Cardiac septum (tissue), 1 donor: Measurements from ENCODE around the gene YOD1. TPM values are rescaled to one million over a fixed set of nuclear protein-coding genes. Genes with fewer than 3 reads are reported as not detected.

Experiments
- DNase-seq: peaks from one replicate; pipeline ENCODE4 v3.0.0-alpha.2; 2020; ENCODE audit warnings: low spot score
- intact Hi-C: fragments of 100-400 bp; cut with DNase I; formaldehyde crosslinking; loops from one replicate; pipeline ENCODE4 v1.14.0; 2022
- total RNA-seq: library from RNA; stranded (reverse); fragmentation: NEBNext Ultra II Directional; extraction: Animal tissue kit (Norgen Biotek cat#: 25700); gene quantifications from one replicate; pipeline ENCODE4 v1.2.1, GENCODE V29; 2021
- donor health status: DM: no; HTN: no; CAD: no.

YOD1 gene
- total RNA-seq, 1 donor from 2014 or later = 7.2 TPM

- no peak for DNase-seq
- intact Hi-C loops = loop anchor here (5.0 kb wide), 1 partner anchor 48 kb away; no protein-coding TSS in a partner anchor
Measured at GRCh38 chr1:207019661-207020060, 31.3 kb downstream of the YOD1 start.

- intact Hi-C loops = no loop called here
- DNase-seq = no peak
Measured at GRCh38 chr1:207019161-207019560, 31.8 kb downstream of the YOD1 start.

GRCh38 chr1:207018707-207019106 is 32.3 kb downstream of the YOD1 start:
- no peak for DNase-seq
- intact Hi-C loops = no loop called here

GRCh38 chr1:207017615-207018559 is 33.1 kb downstream of the YOD1 start:
- DNase-seq = no peak
- intact Hi-C loops = no loop called here

GRCh38 chr1:207015791-207016190 is 35.2 kb downstream of the YOD1 start:
- no peak for DNase-seq
- intact Hi-C loops = no loop called here

GRCh38 chr1:207014728-207015127 is 36.3 kb downstream of the YOD1 start:
- intact Hi-C loops = no loop called here

GRCh38 chr1:207013321-207014085 is 37.5 kb downstream of the YOD1 start:
- intact Hi-C loops = no loop called here
- DNase-seq = no peak

More at GRCh38 chr1:207014728-207015127, 36.3 kb downstream of the YOD1 start:
- no peak for DNase-seq

GRCh38 chr1:207010726-207011125 is 40.3 kb downstream of the YOD1 start:
- DNase-seq = no peak
- intact Hi-C loops = no loop called here

GRCh38 chr1:207009945-207010344 is 41.1 kb downstream of the YOD1 start:
- intact Hi-C loops = no loop called here
- no peak for DNase-seq

GRCh38 chr1:207009182-207009850 is 41.7 kb downstream of the YOD1 start:
- DNase-seq = no peak
- intact Hi-C loops = no loop called here

GRCh38 chr1:207007352-207008033 is 43.5 kb downstream of the YOD1 start:
- intact Hi-C loops = no loop called here
- no peak for DNase-seq

GRCh38 chr1:207006914-207007313 is 44.1 kb downstream of the YOD1 start:
- intact Hi-C loops = no loop called here
- DNase-seq = no peak

GRCh38 chr1:207006083-207006482 is 44.9 kb downstream of the YOD1 start:
- DNase-seq = no peak
- intact Hi-C loops = no loop called here

GRCh38 chr1:207004931-207005830 is 45.8 kb downstream of the YOD1 start:
- intact Hi-C loops = no loop called here
- DNase-seq = no peak

GRCh38 chr1:207003210-207003609 is 47.8 kb downstream of the YOD1 start:
- no peak for DNase-seq
- intact Hi-C loops = no loop called here

- DNase-seq = no peak
- intact Hi-C loops = no loop called here
Measured at GRCh38 chr1:207002724-207003146, 48.3 kb downstream of the YOD1 start.

GRCh38 chr1:207001492-207002245 is 49.3 kb downstream of the YOD1 start:
- intact Hi-C loops = no loop called here
- no peak for DNase-seq
